SIG-M5 treated with dmso at 0.1 percent for 504 hours (cell line): ENCODE data around the gene AKT1S1.

Experiments used
- DNase-seq: peaks from one replicate; lab custom pipeline; 2025; ENCODE audit not compliant: unreplicated experiment; lab: John Stamatoyannopoulos, UW

Gene AKT1S1

DNA sequence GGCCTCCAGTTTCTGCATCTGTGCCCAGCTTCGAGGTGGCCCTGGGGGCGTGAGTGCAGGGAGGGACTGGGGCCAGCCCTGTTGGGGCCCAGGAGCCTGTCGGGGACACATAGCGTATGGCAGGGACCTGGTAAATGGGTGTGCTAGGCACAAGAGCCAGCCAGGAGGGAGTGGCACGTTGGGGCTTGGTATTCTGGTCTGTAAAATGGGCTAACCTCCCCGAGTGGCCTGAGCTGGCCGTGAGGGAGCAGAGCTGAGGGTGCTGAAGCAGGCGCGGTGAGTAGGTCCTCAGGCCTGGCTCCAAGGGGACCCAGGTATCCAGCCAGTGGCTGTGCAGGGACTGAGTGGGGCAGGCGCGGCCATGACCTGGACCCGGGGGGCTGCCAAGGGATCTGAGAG lies 21.9 kb downstream of the AKT1S1 start:
- no peak for DNase-seq

DNA sequence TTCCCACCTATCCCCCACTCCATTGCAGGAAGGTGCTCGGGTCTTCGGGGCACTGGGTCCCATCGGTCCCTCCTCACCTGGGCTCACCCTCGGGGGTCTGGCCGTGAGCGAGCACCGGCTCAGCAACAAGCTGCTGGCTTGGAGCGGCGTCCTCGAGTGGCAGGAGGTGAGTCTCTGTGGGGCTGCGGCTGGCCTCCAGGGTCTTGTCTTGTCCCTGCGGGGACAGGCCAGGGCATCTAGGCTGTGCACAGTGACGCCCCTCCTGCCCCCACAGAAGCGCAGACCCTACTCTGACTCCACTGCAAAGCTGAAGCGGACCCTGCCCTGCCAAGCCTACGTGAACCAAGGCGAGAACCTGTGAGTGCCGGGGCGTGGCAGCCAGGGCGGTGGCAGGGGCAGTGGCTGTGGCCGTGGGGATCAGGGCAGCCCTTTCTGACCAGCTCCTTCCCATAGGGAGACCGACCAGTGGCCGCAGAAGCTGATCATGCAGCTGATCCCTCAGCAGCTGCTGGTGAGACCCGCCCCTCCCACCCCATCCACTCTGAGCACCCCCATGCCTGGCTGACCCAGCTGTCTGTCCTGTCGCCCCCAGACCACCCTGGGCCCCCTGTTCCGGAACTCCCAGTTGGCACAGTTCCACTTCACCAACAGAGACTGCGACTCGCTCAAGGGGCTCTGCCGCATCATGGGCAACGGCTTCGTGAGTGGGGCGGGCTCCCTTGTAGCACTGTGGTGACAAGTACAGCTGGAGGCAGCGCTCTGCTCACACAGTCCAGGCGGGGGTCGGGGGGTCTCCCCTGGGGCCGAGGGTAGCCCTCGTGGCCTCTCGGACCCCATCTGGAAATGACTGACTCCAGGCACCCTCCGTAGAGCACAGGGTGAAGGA lies 22.5 kb downstream of the AKT1S1 start:
- DNase-seq, result no peak

GRCh38 chr19:49853852-49854377 lies 23.2 kb downstream of the AKT1S1 start:
- DNase-seq, result no peak

- DNase-seq, result no peak
Measured at GRCh38 chr19:49852631-49853126, 24.5 kb downstream of the AKT1S1 start.

DNA sequence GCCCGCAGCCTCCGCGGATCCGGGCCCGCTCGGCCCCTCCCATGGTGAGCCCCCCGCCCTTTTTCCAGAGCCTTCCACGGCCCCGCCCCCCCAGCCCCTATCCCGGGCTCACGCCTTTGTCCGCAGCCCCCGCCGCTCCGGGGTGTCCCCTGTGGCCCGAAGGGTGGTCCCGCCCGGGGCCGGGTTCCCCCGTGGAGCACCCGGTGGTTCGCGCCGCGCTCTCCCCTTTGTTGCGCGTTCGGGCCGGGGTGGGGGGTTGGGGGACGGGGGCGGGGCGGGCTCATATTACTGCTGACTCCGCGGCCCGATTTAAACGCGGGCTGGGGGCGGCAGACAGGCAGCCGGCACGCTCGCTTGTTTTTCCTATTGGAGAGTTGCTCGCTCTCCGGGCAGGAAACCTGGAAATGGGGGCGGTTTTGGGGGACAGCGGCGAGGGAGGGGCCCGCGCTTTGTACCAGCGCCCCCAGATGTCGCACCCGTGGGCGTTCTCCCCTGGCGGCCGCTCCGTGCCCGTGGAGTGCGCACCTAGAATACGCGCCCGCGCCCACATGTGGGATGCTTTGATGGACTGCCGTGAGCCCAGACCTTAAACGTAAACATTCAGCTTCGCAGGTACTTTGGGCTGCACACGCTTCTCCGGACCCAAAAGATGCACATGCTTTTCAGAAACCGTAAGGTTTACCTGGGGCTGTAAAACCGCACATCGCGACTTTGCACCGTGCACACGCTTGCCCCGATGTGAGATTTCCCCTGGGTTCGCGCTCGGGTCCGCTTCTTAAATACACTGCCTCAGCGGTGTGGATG lies 25.5 kb downstream of the AKT1S1 start:
- DNase-seq, result no peak

GRCh38 chr19:49850487-49851342 lies 26.4 kb downstream of the AKT1S1 start, which contains the start of gene PTOV1:
PTOV1 (plus strand) TSS chr19:49851159.
- peak; percentile 89 for DNase-seq

DNA sequence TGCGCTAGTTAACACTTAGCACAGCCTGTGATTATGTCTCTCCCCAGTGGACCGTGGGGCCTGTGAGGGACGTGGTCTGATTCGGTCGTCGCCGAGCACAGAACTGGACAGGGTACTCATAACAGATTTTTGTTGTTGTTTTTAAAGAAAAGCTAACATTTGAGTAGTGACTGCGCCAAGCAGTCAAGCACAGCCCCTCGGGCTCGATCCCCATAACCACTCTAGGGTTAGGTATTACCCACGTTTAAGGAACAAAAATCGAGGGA lies 27.0 kb downstream of the AKT1S1 start:
- no peak for DNase-seq

DNA sequence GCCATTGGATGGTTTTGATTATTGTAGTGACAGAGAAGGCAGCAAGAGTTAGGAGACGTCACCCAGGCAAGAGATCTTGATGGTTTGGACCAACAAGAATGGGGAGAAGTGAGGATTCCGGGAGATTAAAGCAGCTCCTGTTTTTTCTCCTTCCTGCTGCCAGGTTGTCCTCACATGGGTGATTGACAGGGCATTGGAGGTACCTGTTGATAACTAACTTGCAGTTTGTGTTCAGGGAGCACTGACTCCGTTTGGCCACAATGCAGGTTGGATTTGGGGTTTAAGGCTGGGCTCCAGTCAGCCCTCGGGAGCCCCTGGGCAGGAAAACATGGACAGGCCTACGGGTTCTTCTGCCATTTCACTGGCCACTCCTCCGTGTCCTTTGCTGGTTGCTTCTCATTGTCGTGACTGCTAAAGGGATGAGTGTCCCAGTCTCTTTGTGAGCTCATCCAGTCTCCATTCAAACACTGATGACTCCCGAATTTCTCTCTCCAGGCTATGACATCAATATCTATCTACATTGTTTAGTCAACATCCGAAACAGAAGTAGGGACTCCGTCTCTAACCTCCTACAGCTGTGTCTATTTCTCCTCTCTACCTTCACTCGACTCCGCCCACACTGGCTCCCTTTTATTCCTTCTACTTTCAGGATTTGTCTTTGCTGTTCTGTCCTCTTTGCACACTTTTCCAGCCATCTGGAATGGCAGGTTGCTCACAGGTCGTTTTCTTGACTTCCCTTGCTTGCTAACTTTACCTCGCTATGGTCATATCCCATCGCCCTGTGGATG lies 27.5 kb downstream of the AKT1S1 start:
- DNase-seq, result no peak

GRCh38 chr19:49848938-49849337 lies 28.2 kb downstream of the AKT1S1 start:
- DNase-seq, result no peak

- DNase-seq, result peak; percentile 74
Measured at GRCh38 chr19:49847731-49848696, 29.1 kb downstream of the AKT1S1 start.

DNA sequence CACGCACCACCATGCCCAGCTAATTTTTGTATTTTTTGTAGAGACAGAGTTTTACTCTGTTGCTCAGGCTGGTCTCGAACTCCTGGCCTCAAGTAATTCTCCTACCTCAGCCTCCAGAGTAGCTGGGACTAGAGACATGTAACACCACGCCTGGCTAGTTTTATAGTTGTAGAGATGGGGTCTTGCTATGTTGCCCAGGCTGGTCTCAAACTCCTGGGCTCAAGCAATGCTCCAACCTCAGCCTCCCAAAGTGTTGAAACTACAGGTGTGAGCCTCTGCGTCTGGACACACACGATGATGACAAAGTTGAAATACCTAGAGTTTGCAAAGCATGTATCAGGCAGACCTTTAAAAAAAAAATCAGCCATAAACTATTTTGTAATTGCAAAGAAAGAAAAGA lies 30.7 kb downstream of the AKT1S1 start:
- DNase-seq, result no peak

DNA sequence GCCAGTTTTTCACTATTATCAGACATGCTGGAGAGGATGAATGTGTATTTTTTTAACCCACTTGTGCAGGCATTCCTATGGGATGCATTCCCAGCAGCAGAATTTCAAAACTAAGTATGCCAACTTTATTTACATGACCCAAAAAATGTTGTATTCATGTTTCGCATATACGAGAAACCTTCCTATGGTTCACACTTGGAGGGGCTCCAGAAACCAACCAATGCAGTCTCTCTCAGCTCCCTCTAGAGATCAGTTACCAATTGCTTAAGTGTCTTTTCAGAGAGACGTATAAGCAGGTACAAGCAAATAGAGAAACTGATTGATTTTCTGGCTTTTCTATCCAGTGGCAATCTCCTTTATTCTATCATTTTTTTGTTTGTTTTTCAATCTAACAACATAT lies 31.7 kb downstream of the AKT1S1 start:
- no peak for DNase-seq

- peak; percentile 81 for DNase-seq
Measured at GRCh38 chr19:49844138-49845095, 32.7 kb downstream of the AKT1S1 start.

- DNase-seq, result no peak
Measured at GRCh38 chr19:49843265-49843664, 33.9 kb downstream of the AKT1S1 start.

- no peak for DNase-seq
Measured at GRCh38 chr19:49840736-49841249, 36.4 kb downstream of the AKT1S1 start.

DNA sequence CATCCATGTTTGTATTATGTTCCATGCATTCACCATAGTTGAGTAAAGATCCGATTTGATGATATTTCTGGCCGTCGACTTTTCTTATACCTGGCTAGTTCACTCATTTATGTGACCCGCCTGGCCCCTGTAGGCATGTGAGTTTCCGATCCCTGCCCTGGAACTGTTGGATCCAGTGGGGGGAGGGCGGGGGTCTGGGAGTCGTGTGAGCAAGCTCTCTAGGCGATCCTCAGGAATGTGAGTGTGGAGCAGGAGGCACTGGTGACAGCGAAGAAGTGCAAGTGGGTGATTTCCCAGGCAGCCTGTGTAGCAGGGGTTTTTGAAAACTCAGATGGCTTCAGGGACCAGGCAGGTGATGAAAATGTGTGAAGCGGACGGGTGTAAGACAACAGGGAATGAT lies 36.8 kb downstream of the AKT1S1 start:
- DNase-seq, result no peak

DNA sequence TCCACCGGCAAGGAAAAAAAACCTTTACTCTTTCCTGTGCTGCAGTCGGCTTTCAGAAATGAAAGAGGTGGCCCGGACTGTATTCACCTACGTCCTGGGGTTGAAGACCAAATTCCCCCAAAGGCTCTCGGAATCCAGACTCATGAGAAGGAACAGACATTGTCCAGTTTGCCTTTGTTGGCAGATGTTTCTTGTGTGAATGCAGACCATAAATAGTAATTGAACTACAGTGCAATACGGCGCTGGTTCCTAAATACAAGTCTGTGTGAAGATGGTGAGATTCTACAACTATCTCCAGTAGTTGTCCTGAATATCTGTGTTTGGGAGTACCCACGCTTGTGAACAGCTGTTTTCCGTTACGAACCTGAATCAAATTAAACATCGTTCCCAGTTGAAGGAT lies 37.4 kb downstream of the AKT1S1 start:
- no peak for DNase-seq
